Adipocyte (in vitro differentiated cells): ENCODE results near the gene EXOC3L1.
A peak's percentile ranks its signal among the peaks of the same experiment; 100 is the strongest.

Experiments
- DNase-seq: peaks from one replicate; pipeline ENCODE4 v3.0.0-alpha.2; 2015; ENCODE audit warnings: low read depth
- H3K27me3 ChIP-seq: replicated peaks from 2 replicates; pipeline ENCODE4 v1.7.0; 2013; ENCODE audit warnings: mild to moderate bottlenecking, low read length, moderate library complexity; ENCODE audit not compliant: control insufficient read depth, insufficient read depth
- H3K36me3 ChIP-seq: 2 replicates; pipeline ENCODE4 v1.7.0; 2013; ENCODE audit warnings: low read length, mild to moderate bottlenecking, moderate library complexity; ENCODE audit not compliant: control insufficient read depth, insufficient read depth, severe bottlenecking
- H3K4me1 ChIP-seq: 2 replicates; pipeline ENCODE4 v1.7.0; 2013; ENCODE audit warnings: mild to moderate bottlenecking, low read length, moderate library complexity; ENCODE audit not compliant: control insufficient read depth, insufficient read depth
- H3K4me3 ChIP-seq: 2 replicates; pipeline ENCODE4 v1.7.0; 2013; ENCODE audit warnings: mild to moderate bottlenecking, low read length, moderate library complexity
- H3K9ac ChIP-seq: 2 replicates; pipeline ENCODE4 v1.7.0; 2013; ENCODE audit warnings: mild to moderate bottlenecking, low read length, moderate library complexity
- H3K9me3 ChIP-seq: 2 replicates; pipeline ENCODE4 v1.7.0; 2013; ENCODE audit warnings: mild to moderate bottlenecking, low read length, moderate library complexity; ENCODE audit not compliant: control insufficient read depth

The EXOC3L1 gene

GRCh38 chr16:67193536-67193935 is 3.6 kb upstream of the EXOC3L1 start:
- Histone ChIP-seq H3K9ac (peak overlapping the region; percentile 99), H3K27me3 (no peaks in the 10 kb centered on the region), H3K4me3 (peak overlapping the region; percentile 98), H3K36me3 (peaks cover 46% of the 10 kb centered on the region), H3K9me3 (no peaks in the 10 kb centered on the region), H3K4me1 (peaks cover 23% of the 10 kb centered on the region)
- no peak for DNase-seq

- peaks cover 21% of the 10 kb centered on the region for H3K4me1 ChIP-seq
- H3K4me3 ChIP-seq, result peak overlapping the region; percentile 98
- DNase-seq, result no peak
- H3K9me3 ChIP-seq, result no peaks in the 10 kb centered on the region
- no peaks in the 10 kb centered on the region for H3K27me3 ChIP-seq
- H3K36me3 ChIP-seq, result peaks cover 43% of the 10 kb centered on the region
- peak overlapping the region; percentile 99 for H3K9ac ChIP-seq
Observed at GRCh38 chr16:67192781-67193361, 2.9 kb upstream of the EXOC3L1 start.

- Histone ChIP-seq H3K27me3 (no peaks in the 10 kb centered on the region), H3K9ac (peak within 1 kb of the TSS; percentile 99), H3K9me3 (no peaks in the 10 kb centered on the region), H3K4me1 (peaks cover 17% of the 10 kb centered on the region), H3K36me3 (peaks cover 36% of the 10 kb centered on the region), H3K4me3 (peak within 1 kb of the TSS; percentile 98)
- DNase-seq, result peak; percentile 98
Observed at GRCh38 chr16:67191995-67192681, 2.2 kb upstream of the EXOC3L1 start, which contains the start of gene E2F4. Gene E2F4, plus strand, starts transcription at chr16:67192155. Its CDS starts 73 bp downstream, at chr16:67192228.

- no peaks in the 10 kb centered on the region for H3K27me3 ChIP-seq
- H3K36me3 ChIP-seq, result peaks cover 29% of the 10 kb centered on the region
- peak overlapping the region; percentile 98 for H3K4me3 ChIP-seq
- peak overlapping the region; percentile 99 for H3K9ac ChIP-seq
- H3K4me1 ChIP-seq, result peaks cover 17% of the 10 kb centered on the region
- DNase-seq, result no peak
- no peaks in the 10 kb centered on the region for H3K9me3 ChIP-seq
Observed at GRCh38 chr16:67191411-67191994, 1.6 kb upstream of the EXOC3L1 start.

- DNase-seq, result no peak
- H3K36me3 ChIP-seq, result peaks cover 21% of the 10 kb centered on the region
- no peak overlapping the region for H3K4me3 ChIP-seq
- no peaks in the 10 kb centered on the region for H3K9me3 ChIP-seq
- H3K9ac ChIP-seq, result no peak overlapping the region
- H3K27me3 ChIP-seq, result no peaks in the 10 kb centered on the region
- H3K4me1 ChIP-seq, result peaks cover 19% of the 10 kb centered on the region
Observed at GRCh38 chr16:67190448-67191399, 788 bp upstream of the EXOC3L1 start.

GRCh38 chr16:67188798-67189197 is 1.1 kb downstream of the EXOC3L1 start:
- Histone ChIP-seq H3K27me3 (no peaks in the 10 kb centered on the region), H3K9me3 (no peaks in the 10 kb centered on the region), H3K4me1 (peaks cover 25% of the 10 kb centered on the region), H3K36me3 (peaks cover 2% of the 10 kb centered on the region), H3K4me3 (no peak overlapping the region), H3K9ac (no peak overlapping the region)
- no peak for DNase-seq

- Histone ChIP-seq H3K9me3 (no peaks in the 10 kb centered on the region), H3K4me3 (no peak overlapping the region), H3K27me3 (no peaks in the 10 kb centered on the region), H3K9ac (no peak overlapping the region), H3K4me1 (peaks cover 21% of the 10 kb centered on the region), H3K36me3 (no peaks in the 10 kb centered on the region)
- DNase-seq, result no peak
Observed at GRCh38 chr16:67188323-67188722, 1.6 kb downstream of the EXOC3L1 start.

GRCh38 chr16:67187175-67187890 is 2.6 kb downstream of the EXOC3L1 start:
- Histone ChIP-seq H3K9me3 (no peaks in the 10 kb centered on the region), H3K36me3 (no peaks in the 10 kb centered on the region), H3K4me3 (no peak overlapping the region), H3K27me3 (no peaks in the 10 kb centered on the region), H3K4me1 (peaks cover 24% of the 10 kb centered on the region), H3K9ac (no peak overlapping the region)
- no peak for DNase-seq

GRCh38 chr16:67186550-67186950 is 3.4 kb downstream of the EXOC3L1 start:
- peak; percentile 41 for DNase-seq
- H3K4me3 ChIP-seq, result no peak overlapping the region

GRCh38 chr16:67185651-67186134 is 4.2 kb downstream of the EXOC3L1 start:
- no peak overlapping the region for H3K9ac ChIP-seq
- no peaks in the 10 kb centered on the region for H3K9me3 ChIP-seq
- DNase-seq, result no peak
- H3K27me3 ChIP-seq, result no peaks in the 10 kb centered on the region
- H3K4me1 ChIP-seq, result peaks cover 37% of the 10 kb centered on the region
- H3K36me3 ChIP-seq, result no peaks in the 10 kb centered on the region
- peak overlapping the region; percentile 29 for H3K4me3 ChIP-seq

More at GRCh38 chr16:67186550-67186950, 3.4 kb downstream of the EXOC3L1 start:
- Histone ChIP-seq H3K9ac (no peak overlapping the region), H3K36me3 (no peaks in the 10 kb centered on the region), H3K9me3 (no peaks in the 10 kb centered on the region), H3K4me1 (peaks cover 30% of the 10 kb centered on the region), H3K27me3 (no peaks in the 10 kb centered on the region)
